Tibial nerve (tissue), 4 donors: ENCODE results near the gene GDPD1. TPM values are rescaled to one million over a fixed set of nuclear protein-coding genes. Genes with fewer than 3 reads are reported as not detected.
"Not testable (repeated sequence)": the region's sequence is repeated elsewhere in the genome, so short reads cannot be mapped to it uniquely, and the experiment has no call there.

Experiments used
- DNase-seq, 2 donors: peaks; one replicate each; pipeline ENCODE4 v3.0.0-alpha.2; 2019; ENCODE audit warnings: low spot score in 2 of 2
- H3K27ac ChIP-seq, 4 donors: fragments of 200-600 bp; sonication (generic) in 3 of 4; one replicate each; pipeline ENCODE4 v1.5.1; 2017 to 2019; ENCODE audit warnings: mild to moderate bottlenecking in 1 of 4
- H3K27me3 ChIP-seq, 2 donors: fragments of 200-600 bp; sonication (generic) in 1 of 2; one replicate each; pipeline versions ENCODE4 v1.5.1 to v1.6.0; 2017 to 2019
- H3K36me3 ChIP-seq, 3 donors: fragments of 200-600 bp; sonication (generic); one replicate each; pipeline ENCODE4 v1.5.1; 2018 to 2019
- H3K4me1 ChIP-seq, 4 donors: fragments of 200-600 bp; sonication (generic) in 3 of 4; one replicate each; pipeline ENCODE4 v1.5.1; 2017 to 2019
- H3K4me3 ChIP-seq, 4 donors: fragments of 200-600 bp; sonication (generic) in 3 of 4; one replicate each; pipeline ENCODE4 v1.5.1; 2017 to 2019; ENCODE audit warnings: mild to moderate bottlenecking in 1 of 4, moderate library complexity in 1 of 4
- H3K9me3 ChIP-seq, 4 donors: fragments of 200-600 bp; sonication (generic) in 3 of 4; one replicate each; pipeline ENCODE4 v1.5.1; 2017 to 2019
- CTCF ChIP-seq, 5 experiments: fragments of 200-600 bp in 3 of 5; fragments of 450-650 bp in 2 of 5; sonication (generic) in 3 of 5; IDR thresholded peaks; one replicate each; pipeline ENCODE4 v1.5.1; 2016 to 2019; ENCODE audit warnings: antibody characterized with exemption in 5 of 5, mild to moderate bottlenecking in 3 of 5, moderate library complexity in 2 of 5
- EP300 ChIP-seq, 2 donors: sonication (generic); formaldehyde crosslinking; IDR thresholded peaks; one replicate each; pipeline ENCODE4 v1.6.1; 2017; ENCODE audit warnings: antibody characterized with exemption in 2 of 2, mild to moderate bottlenecking in 1 of 2
- POLR2A ChIP-seq, 2 donors: fragments of 450-650 bp; IDR thresholded peaks; one replicate each; pipeline ENCODE4 v1.6.1; 2017; ENCODE audit warnings: antibody characterized with exemption in 2 of 2, mild to moderate bottlenecking in 2 of 2, moderate library complexity in 2 of 2
- WGBS, 2 donors: methylation state at CpG; one replicate each; pipeline ENCODE4 v1.1.5; 2018; 5-methylcytosine and 5-hydroxymethylcytosine counted together
- total RNA-seq, 4 donors: library from RNA; depleted of rRNA; stranded (reverse); fragments of >200 nt; gene quantifications; one replicate each; pipeline ENCODE4 v1.1.0, GENCODE V29; 2016

The GDPD1 gene
- total RNA-seq, 4 donors from 2014 or later, result 1.5 to 10.7 (median 3.4) TPM

GRCh38 chr17:59287452-59287851, 67.1 kb downstream of the GDPD1 start:
- Histone ChIP-seq H3K9me3 (no peaks in the 10 kb centered on the region), H3K4me3 (no peak overlapping the region), H3K27me3 (no peaks in the 10 kb centered on the region), H3K4me1 (no peaks in the 10 kb centered on the region), H3K27ac (peak overlapping the region in 1 of 4 donors; percentile 65), H3K36me3 (no peaks in the 10 kb centered on the region)
- TF ChIP-seq CTCF (IDR thresholded peaks at IDR 0.05) (no peak), EP300 (IDR thresholded peaks at IDR 0.05) (peak; percentile 64 to 82), POLR2A (IDR thresholded peaks at IDR 0.05) (no peak)
- WGBS, 2 donors, result 63 to 67% methylated on average over 1 of the region's 1 CpG
- peak in 1 of 2 donors; percentile 13 for DNase-seq

GRCh38 chr17:59287891-59288290, 67.6 kb downstream of the GDPD1 start:
- Histone ChIP-seq H3K4me3 (no peak overlapping the region), H3K9me3 (no peaks in the 10 kb centered on the region), H3K27ac (peak overlapping the region in 2 of 4 donors; percentile 42 to 65), H3K36me3 (no peaks in the 10 kb centered on the region), H3K27me3 (no peaks in the 10 kb centered on the region), H3K4me1 (no peaks in the 10 kb centered on the region)
- no peak for DNase-seq
- TF ChIP-seq CTCF (IDR thresholded peaks at IDR 0.05) (no peak), EP300 (IDR thresholded peaks at IDR 0.05) (no peak), POLR2A (IDR thresholded peaks at IDR 0.05) (no peak)
- whole genome bisulfite sequencing, 2 donors, result 73 to 78% methylated on average over 3 of the region's 3 CpGs

GRCh38 chr17:59289981-59290301, 69.6 kb downstream of the GDPD1 start:
- Histone ChIP-seq H3K27ac (peak overlapping the region in 1 of 4 donors; percentile 12), H3K9me3 (no peaks in the 10 kb centered on the region), H3K36me3 (no peaks in the 10 kb centered on the region), H3K4me3 (no peak overlapping the region), H3K27me3 (no peaks in the 10 kb centered on the region), H3K4me1 (no peaks in the 10 kb centered on the region)
- no peak for DNase-seq
- WGBS, 2 donors, result 65 to 68% methylated on average over 3 of the region's 3 CpGs
- TF ChIP-seq EP300 (IDR thresholded peaks at IDR 0.05) (no peak), CTCF (IDR thresholded peaks at IDR 0.05) (no peak), POLR2A (IDR thresholded peaks at IDR 0.05) (no peak)

GRCh38 chr17:59290302-59290998, 70.1 kb downstream of the GDPD1 start:
- not testable (repeated sequence) for H3K27me3 ChIP-seq, H3K4me1 ChIP-seq, H3K9me3 ChIP-seq, H3K4me3 ChIP-seq, H3K36me3 ChIP-seq, DNase-seq
- WGBS, 2 donors, result 29 to 37% methylated on average over 12 of the region's 12 CpGs
- peak overlapping the region in 1 of 4 donors; percentile 12 for H3K27ac ChIP-seq

GRCh38 chr17:59292174-59292523, 71.8 kb downstream of the GDPD1 start:
- TF ChIP-seq CTCF (IDR thresholded peaks at IDR 0.05), result no peak
- TF ChIP-seq POLR2A (IDR thresholded peaks at IDR 0.05), result no peak
- no peak for TF ChIP-seq EP300 (IDR thresholded peaks at IDR 0.05)
- Histone ChIP-seq H3K27ac (no peak overlapping the region), H3K4me1 (no peaks in the 10 kb centered on the region), H3K4me3 (no peak overlapping the region), H3K9me3 (no peaks in the 10 kb centered on the region), H3K27me3 (no peaks in the 10 kb centered on the region), H3K36me3 (no peaks in the 10 kb centered on the region)
- no peak for DNase-seq
- WGBS, 2 donors, result 61 to 64% methylated on average over 1 of the region's 1 CpG

- Histone ChIP-seq H3K9me3 (no peaks in the 10 kb centered on the region), H3K36me3 (no peaks in the 10 kb centered on the region), H3K4me3 (no peak overlapping the region), H3K4me1 (no peaks in the 10 kb centered on the region), H3K27ac (no peak overlapping the region), H3K27me3 (no peaks in the 10 kb centered on the region)
- DNase-seq, result no peak
- TF ChIP-seq CTCF (IDR thresholded peaks at IDR 0.05) (no peak), EP300 (IDR thresholded peaks at IDR 0.05) (no peak), POLR2A (IDR thresholded peaks at IDR 0.05) (no peak)
- WGBS, 2 donors, result 90 to 94% methylated on average over 2 of the region's 2 CpGs
Observed at GRCh38 chr17:59296190-59296589, 75.9 kb downstream of the GDPD1 start.
